Adrenal gland (tissue), 5 donors: ENCODE measurements around the gene SPNS2.

Experiments used
- POLR2A ChIP-seq, 2 donors: fragments of 450-650 bp; IDR thresholded peaks; one replicate each; pipeline ENCODE4 v1.6.1; 2017; ENCODE audit warnings: antibody characterized with exemption in 2 of 2, mild to moderate bottlenecking in 2 of 2, moderate library complexity in 1 of 2
- TF ChIP-seq, protein P1 (sequence below), 6 experiments: fragments of 450-650 bp in 4 of 6; fragments of 200-600 bp in 2 of 6; sonication (generic) in 1 of 6; IDR thresholded peaks; 1 replicate in 5 of 6; 2 replicates in 1 of 6; pipeline versions ENCODE4 v1.5.1 to v1.8.0; 2016 to 2021; ENCODE audit warnings: antibody characterized with exemption in 6 of 6, mild to moderate bottlenecking in 2 of 6, moderate library complexity in 1 of 6
- donor health status: DM: no; HTN: no; CAD: no.

DNA sequence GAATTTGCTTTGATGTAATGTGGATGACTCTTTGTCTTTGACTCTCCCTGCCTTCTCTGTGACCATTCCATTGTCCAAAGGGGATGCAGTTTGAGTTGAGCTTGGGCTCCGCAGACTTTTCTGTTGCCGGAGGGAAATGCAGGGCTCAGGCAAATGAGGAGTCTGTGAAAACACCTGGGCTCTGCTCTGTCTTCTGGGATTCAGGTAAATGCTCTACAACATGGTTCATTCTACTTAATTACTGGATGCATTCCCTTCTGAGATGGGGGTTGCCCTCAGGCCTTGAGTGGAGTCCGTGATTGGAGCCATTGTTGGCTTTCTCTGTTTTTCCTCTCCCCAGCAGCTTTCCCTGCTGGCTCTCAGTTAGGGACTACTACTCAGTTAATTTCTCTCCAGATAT is 26.4 kb upstream of the SPNS2 start:
- TF ChIP-seq, protein P1, sequence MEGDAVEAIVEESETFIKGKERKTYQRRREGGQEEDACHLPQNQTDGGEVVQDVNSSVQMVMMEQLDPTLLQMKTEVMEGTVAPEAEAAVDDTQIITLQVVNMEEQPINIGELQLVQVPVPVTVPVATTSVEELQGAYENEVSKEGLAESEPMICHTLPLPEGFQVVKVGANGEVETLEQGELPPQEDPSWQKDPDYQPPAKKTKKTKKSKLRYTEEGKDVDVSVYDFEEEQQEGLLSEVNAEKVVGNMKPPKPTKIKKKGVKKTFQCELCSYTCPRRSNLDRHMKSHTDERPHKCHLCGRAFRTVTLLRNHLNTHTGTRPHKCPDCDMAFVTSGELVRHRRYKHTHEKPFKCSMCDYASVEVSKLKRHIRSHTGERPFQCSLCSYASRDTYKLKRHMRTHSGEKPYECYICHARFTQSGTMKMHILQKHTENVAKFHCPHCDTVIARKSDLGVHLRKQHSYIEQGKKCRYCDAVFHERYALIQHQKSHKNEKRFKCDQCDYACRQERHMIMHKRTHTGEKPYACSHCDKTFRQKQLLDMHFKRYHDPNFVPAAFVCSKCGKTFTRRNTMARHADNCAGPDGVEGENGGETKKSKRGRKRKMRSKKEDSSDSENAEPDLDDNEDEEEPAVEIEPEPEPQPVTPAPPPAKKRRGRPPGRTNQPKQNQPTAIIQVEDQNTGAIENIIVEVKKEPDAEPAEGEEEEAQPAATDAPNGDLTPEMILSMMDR (IDR thresholded peaks at IDR 0.05): no peak
- no peak for TF ChIP-seq POLR2A (IDR thresholded peaks at IDR 0.05)
